ENCODE data around the gene MRPS27.

GRCh38 chr5:72338689-72339209 is 18.7 kb upstream of the MRPS27 start:
- TF ChIP-seq POLR2AphosphoS5 (IDR thresholded peaks at IDR 0.05; ENCODE audit: borderline replicate concordance, low read depth, low read length) (no peak), EZH2 (IDR thresholded peaks at IDR 0.05) (no peak)
